ENCODE results near the gene KRTAP12-3.
"Not testable (repeated sequence)": the region's sequence is repeated elsewhere in the genome, so short reads cannot be mapped to it uniquely, and the experiment has no call there.

KRTAP12-3 gene

GRCh38 chr21:44650265-44650972 is 7.3 kb upstream of the KRTAP12-3 start:
- Histone ChIP-seq H3K27me3 (ENCODE audit: low read depth) (no peaks in the 10 kb centered on the region), H3K9me3 (no peaks in the 10 kb centered on the region)

GRCh38 chr21:44650973-44651675 is 6.6 kb upstream of the KRTAP12-3 start:
- Histone ChIP-seq H3K4me1 (no peaks in the 10 kb centered on the region), H3K9me3 (no peaks in the 10 kb centered on the region), H3K27me3 (ENCODE audit: low read depth) (no peaks in the 10 kb centered on the region), H3K4me3 (no peak overlapping the region), H3K36me3 (replicated peaks) (no peaks in the 10 kb centered on the region)
- no peak for DNase-seq (ENCODE audit: low spot score in 2 of 2)
- in situ Hi-C loops (cut with MboI; ENCODE audit: low sequenced_read_pairs), result no loop called here

More at GRCh38 chr21:44650265-44650972, 7.3 kb upstream of the KRTAP12-3 start:
- Histone ChIP-seq H3K4me3 (no peak overlapping the region), H3K36me3 (replicated peaks) (no peaks in the 10 kb centered on the region), H3K4me1 (no peaks in the 10 kb centered on the region)
- in situ Hi-C loops (cut with MboI; ENCODE audit: low sequenced_read_pairs), result no loop called here
- no peak for DNase-seq (ENCODE audit: low spot score in 2 of 2)

GRCh38 chr21:44653123-44653522 is 4.6 kb upstream of the KRTAP12-3 start:
- no peaks in the 10 kb centered on the region for H3K4me1 ChIP-seq
- H3K9me3 ChIP-seq, result no peaks in the 10 kb centered on the region
- no peaks in the 10 kb centered on the region for H3K36me3 ChIP-seq (replicated peaks)
- DNase-seq (ENCODE audit: low spot score in 2 of 2), result no peak
- no peak overlapping the region for H3K4me3 ChIP-seq
- in situ Hi-C loops (cut with MboI; ENCODE audit: low sequenced_read_pairs), result no loop called here
- H3K27me3 ChIP-seq (ENCODE audit: low read depth), result no peaks in the 10 kb centered on the region

- Histone ChIP-seq H3K4me1 (no peaks in the 10 kb centered on the region), H3K9me3 (no peaks in the 10 kb centered on the region), H3K4me3 (no peak overlapping the region), H3K36me3 (replicated peaks) (no peaks in the 10 kb centered on the region), H3K27me3 (ENCODE audit: low read depth) (no peaks in the 10 kb centered on the region)
- in situ Hi-C loops (cut with MboI; ENCODE audit: low sequenced_read_pairs), result no loop called here
- no peak for DNase-seq (ENCODE audit: low spot score in 2 of 2)
Observed at GRCh38 chr21:44653656-44654575, 3.8 kb upstream of the KRTAP12-3 start.

- H3K36me3 ChIP-seq (replicated peaks), result no peaks in the 10 kb centered on the region
- in situ Hi-C loops (cut with MboI; ENCODE audit: low sequenced_read_pairs), result no loop called here
- H3K9me3 ChIP-seq, result no peaks in the 10 kb centered on the region
- H3K4me1 ChIP-seq, result no peaks in the 10 kb centered on the region
- no peak within 1 kb of the TSS for H3K4me3 ChIP-seq
- no peaks in the 10 kb centered on the region for H3K27me3 ChIP-seq (ENCODE audit: low read depth)
- no peak for DNase-seq (ENCODE audit: low spot score in 2 of 2)
Observed at GRCh38 chr21:44654576-44655175, 3.1 kb upstream of the KRTAP12-3 start, which contains the start of gene KRTAP12-4. KRTAP12-4 (minus strand) TSS chr21:44654659; CDS start chr21:44654614, 45 bp downstream.

GRCh38 chr21:44656868-44657267 is 864 bp upstream of the KRTAP12-3 start:
- in situ Hi-C loops (cut with MboI; ENCODE audit: low sequenced_read_pairs), result no loop called here
- Histone ChIP-seq H3K4me1 (no peaks in the 10 kb centered on the region), H3K4me3 (no peak overlapping the region), H3K36me3 (replicated peaks) (no peaks in the 10 kb centered on the region), H3K9me3 (no peaks in the 10 kb centered on the region), H3K27me3 (ENCODE audit: low read depth) (no peaks in the 10 kb centered on the region)
- DNase-seq (ENCODE audit: low spot score in 2 of 2), result no peak

- DNase-seq (ENCODE audit: low spot score in 2 of 2), result no peak
- H3K4me3 ChIP-seq, result no peak overlapping the region
- H3K4me1 ChIP-seq, result no peaks in the 10 kb centered on the region
- H3K27me3 ChIP-seq (ENCODE audit: low read depth), result no peaks in the 10 kb centered on the region
- H3K36me3 ChIP-seq (replicated peaks), result no peaks in the 10 kb centered on the region
- no peaks in the 10 kb centered on the region for H3K9me3 ChIP-seq
- in situ Hi-C loops (cut with MboI; ENCODE audit: low sequenced_read_pairs), result no loop called here
Observed at GRCh38 chr21:44658541-44658910, 794 bp downstream of the KRTAP12-3 start.

- Histone ChIP-seq H3K4me3 (no peak overlapping the region), H3K36me3 (replicated peaks) (no peaks in the 10 kb centered on the region), H3K4me1 (no peaks in the 10 kb centered on the region), H3K27me3 (ENCODE audit: low read depth) (no peaks in the 10 kb centered on the region), H3K9me3 (no peaks in the 10 kb centered on the region)
- no peak for DNase-seq (ENCODE audit: low spot score in 2 of 2)
- in situ Hi-C loops (cut with MboI; ENCODE audit: low sequenced_read_pairs), result no loop called here
Observed at GRCh38 chr21:44658913-44659595, 1.3 kb downstream of the KRTAP12-3 start.

- H3K9me3 ChIP-seq; H3K27me3 ChIP-seq (ENCODE audit: low read depth); H3K4me3 ChIP-seq; DNase-seq (ENCODE audit: low spot score in 2 of 2); H3K36me3 ChIP-seq (replicated peaks); H3K4me1 ChIP-seq; in situ Hi-C loops (cut with MboI; ENCODE audit: low sequenced_read_pairs): not testable (repeated sequence)
Observed at GRCh38 chr21:44661567-44661966, 3.8 kb downstream of the KRTAP12-3 start.

- Histone ChIP-seq H3K27me3 (ENCODE audit: low read depth) (no peaks in the 10 kb centered on the region), H3K36me3 (replicated peaks) (no peaks in the 10 kb centered on the region), H3K4me3 (no peak overlapping the region), H3K4me1 (no peaks in the 10 kb centered on the region), H3K9me3 (no peaks in the 10 kb centered on the region)
- no peak for DNase-seq (ENCODE audit: low spot score in 2 of 2)
- in situ Hi-C loops (cut with MboI; ENCODE audit: low sequenced_read_pairs), result no loop called here
Observed at GRCh38 chr21:44664691-44665090, 7.0 kb downstream of the KRTAP12-3 start.

- Histone ChIP-seq H3K4me1 (no peaks in the 10 kb centered on the region), H3K27me3 (ENCODE audit: low read depth) (0 out of 2 replicates have a peak, but pooled peaks cover 1% of the 10 kb centered on the region), H3K36me3 (replicated peaks) (no peaks in the 10 kb centered on the region), H3K9me3 (no peaks in the 10 kb centered on the region), H3K4me3 (no peak within 1 kb of the TSS)
- in situ Hi-C loops (cut with MboI; ENCODE audit: low sequenced_read_pairs), result no loop called here
- DNase-seq (ENCODE audit: low spot score in 2 of 2), result no peak
Observed at GRCh38 chr21:44666401-44667320, 8.9 kb downstream of the KRTAP12-3 start, which contains the start of gene KRTAP12-2. KRTAP12-2 (minus strand) TSS chr21:44666927; CDS start chr21:44666886, 41 bp downstream.

- in situ Hi-C loops (cut with MboI; ENCODE audit: low sequenced_read_pairs), result no loop called here
- H3K4me1 ChIP-seq, result no peaks in the 10 kb centered on the region
- H3K36me3 ChIP-seq (replicated peaks), result no peaks in the 10 kb centered on the region
Observed at GRCh38 chr21:44667612-44668011, 9.9 kb downstream of the KRTAP12-3 start.

More at GRCh38 chr21:44667612-44668011, 9.9 kb downstream of the KRTAP12-3 start:
- H3K27me3 ChIP-seq (ENCODE audit: low read depth), result 0 out of 2 replicates have a peak, but pooled peaks cover 2% of the 10 kb centered on the region
- no peak for DNase-seq (ENCODE audit: low spot score in 2 of 2)
- 0 out of 2 replicates have a peak, but pooled peaks cover under 1% of the 10 kb centered on the region for H3K9me3 ChIP-seq
- no peak overlapping the region for H3K4me3 ChIP-seq
